ENCODE results near the gene AGRN.
A peak's percentile ranks its signal among the peaks of the same experiment; 100 is the strongest.

AGRN gene

DNA sequence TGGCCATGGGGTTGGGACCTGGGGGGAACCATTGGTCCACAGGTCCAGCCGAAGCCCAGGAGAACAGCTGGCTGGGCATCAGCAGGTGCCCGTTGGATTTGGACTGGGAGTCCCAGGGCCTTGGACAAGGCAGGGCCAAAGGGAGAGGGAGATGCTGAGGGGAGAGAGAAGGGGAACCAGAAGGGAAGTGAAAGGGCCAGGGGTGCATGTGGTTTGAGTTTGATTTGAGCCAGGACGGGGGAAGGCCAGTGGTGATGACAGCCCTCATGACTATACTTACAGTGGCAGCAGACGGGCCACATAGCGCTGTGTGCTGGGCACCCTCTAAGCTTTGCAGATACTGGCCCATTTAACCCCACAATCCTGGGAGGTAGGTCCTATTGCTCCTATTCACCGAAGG is 18.8 kb downstream of the AGRN start:
- no peak for DNase-seq (ENCODE audit: low spot score)

DNA sequence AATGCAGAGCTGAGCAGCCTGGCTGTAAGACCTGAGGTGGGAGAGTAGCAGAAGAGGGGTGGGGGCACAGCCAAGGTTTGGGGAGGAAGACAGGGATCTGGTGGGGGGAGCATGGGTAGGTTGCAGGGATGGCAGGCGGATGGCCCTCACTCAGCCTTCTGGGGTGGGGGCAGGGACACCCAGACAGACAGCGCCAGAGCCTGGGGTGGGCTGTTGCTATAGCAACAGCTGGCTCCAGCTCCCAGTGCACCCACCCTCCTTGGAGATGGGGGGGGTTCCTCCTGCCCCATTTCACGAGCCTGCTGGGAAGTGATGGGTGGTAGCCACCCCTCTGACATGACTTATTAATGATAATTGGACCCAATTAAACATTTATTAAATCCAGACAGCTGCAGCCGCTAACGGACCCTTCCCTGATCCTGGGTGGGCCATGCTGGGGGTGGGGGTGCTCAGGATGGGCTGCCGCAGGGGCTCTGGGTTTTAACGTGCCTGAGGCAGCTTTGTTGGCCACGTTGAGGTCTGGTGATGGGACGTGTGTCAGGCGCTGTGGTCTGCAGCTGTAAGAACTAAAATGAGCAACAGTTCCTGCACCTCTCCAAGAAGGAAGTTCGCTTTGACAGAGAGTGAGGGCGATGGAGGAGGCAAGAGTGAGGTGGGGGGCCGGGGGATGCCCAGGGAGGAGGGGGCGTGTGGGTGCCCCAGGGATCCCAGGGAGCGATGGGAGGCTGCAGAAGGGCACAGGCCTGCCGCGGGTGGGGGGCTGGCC is 19.4 kb downstream of the AGRN start:
- DNase-seq (ENCODE audit: low spot score), result no peak

DNA sequence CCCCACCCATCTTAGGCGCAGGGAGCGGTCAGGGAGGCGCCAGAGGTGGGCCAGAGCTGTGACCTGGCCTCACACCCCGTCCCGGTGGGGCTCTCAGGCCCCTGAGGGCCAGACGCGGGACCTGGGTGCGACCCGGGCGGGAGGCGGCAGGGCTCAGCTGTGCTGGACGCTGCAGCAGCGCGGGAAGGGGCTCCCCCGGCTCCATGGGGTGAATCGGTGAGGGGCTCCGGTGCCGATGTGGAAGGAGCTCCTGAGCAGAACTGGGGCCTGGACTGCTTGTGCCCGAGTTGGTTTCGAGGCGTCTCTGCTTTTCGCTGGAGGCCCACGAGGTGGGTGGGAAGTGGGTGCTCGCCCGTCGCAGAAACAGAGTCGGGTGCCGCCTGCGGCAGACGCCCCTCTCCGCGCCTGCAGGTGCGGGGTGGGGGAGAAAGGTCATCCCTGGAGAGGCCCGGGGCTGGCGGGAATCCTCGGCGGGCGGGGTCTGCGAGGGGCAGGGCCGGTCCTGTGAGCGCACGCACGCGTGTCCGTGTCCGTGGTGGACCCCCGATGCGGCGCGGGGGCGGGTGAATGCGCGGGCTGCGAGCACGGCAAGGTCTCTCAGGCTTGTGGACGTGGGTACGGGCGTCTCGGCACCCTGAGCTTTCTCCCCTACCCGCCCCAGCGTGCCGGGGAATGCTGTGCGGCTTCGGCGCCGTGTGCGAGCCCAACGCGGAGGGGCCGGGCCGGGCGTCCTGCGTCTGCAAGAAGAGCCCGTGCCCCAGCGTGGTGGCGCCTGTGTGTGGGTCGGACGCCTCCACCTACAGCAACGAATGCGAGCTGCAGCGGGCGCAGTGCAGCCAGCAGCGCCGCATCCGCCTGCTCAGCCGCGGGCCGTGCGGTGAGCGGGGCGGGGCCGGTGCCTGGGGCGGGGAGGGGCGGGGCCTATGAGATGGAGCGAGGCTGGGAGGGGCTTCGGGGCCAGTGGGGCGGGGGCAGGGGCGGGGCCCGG is 20.4 kb downstream of the AGRN start:
- peak; percentile 87 for DNase-seq (ENCODE audit: low spot score)

DNA sequence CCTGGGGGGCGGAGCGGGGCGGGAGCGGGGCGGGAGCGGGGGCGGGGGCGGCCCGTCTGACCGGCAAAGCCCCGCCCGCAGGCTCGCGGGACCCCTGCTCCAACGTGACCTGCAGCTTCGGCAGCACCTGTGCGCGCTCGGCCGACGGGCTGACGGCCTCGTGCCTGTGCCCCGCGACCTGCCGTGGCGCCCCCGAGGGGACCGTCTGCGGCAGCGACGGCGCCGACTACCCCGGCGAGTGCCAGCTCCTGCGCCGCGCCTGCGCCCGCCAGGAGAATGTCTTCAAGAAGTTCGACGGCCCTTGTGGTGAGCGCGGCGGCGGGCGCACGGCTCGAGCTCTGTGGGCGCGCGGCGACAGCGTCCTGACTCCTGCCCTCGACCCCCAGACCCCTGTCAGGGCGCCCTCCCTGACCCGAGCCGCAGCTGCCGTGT is 21.2 kb downstream of the AGRN start:
- DNase-seq (ENCODE audit: low spot score), result no peak

DNA sequence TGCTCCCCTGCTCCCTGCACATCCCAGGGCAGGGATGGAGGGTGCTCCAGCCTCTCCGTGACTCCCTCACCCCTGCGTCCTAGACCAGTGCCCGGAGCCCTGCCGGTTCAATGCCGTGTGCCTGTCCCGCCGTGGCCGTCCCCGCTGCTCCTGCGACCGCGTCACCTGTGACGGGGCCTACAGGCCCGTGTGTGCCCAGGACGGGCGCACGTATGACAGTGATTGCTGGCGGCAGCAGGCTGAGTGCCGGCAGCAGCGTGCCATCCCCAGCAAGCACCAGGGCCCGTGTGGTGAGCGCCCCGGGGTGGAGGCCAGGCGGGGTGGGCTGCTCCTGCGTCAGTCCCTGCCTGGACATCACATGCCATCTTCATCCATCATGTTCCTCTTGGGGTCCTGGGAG is 22.0 kb downstream of the AGRN start:
- no peak for DNase-seq (ENCODE audit: low spot score)

DNA sequence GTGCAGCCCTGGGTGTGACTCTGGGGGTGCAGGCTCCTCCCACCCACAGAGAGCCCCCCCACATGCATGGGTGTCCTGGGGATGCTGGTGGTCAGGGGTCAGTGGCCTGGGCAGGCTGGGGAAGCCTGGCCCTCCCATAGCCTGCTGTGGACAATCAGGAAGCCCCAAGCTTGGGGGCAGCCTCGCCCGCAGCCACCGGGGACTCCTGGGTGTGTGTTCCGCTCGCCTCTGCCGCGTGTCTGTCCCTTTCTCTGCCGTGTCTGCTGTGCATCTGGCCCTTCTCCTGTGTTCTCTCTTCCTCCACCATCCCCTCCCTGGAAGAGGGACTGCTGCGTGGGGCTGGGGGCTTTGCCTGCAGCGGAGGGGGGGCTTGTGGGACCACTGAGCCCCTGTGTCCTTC is 22.9 kb downstream of the AGRN start:
- DNase-seq (ENCODE audit: low spot score), result no peak

DNA sequence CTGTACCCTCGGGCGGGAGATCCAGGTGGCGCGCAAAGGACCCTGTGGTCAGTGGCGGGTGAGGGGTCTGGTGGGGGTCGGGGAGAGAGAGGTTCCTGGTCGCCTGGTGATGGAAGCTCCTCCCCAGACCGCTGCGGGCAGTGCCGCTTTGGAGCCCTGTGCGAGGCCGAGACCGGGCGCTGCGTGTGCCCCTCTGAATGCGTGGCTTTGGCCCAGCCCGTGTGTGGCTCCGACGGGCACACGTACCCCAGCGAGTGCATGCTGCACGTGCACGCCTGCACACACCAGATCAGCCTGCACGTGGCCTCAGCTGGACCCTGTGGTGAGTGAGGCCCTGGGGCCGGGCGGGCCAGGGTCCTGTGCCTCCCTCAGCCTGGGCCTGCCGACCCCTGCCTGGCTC is 23.5 kb downstream of the AGRN start:
- DNase-seq (ENCODE audit: low spot score), result no peak

DNA sequence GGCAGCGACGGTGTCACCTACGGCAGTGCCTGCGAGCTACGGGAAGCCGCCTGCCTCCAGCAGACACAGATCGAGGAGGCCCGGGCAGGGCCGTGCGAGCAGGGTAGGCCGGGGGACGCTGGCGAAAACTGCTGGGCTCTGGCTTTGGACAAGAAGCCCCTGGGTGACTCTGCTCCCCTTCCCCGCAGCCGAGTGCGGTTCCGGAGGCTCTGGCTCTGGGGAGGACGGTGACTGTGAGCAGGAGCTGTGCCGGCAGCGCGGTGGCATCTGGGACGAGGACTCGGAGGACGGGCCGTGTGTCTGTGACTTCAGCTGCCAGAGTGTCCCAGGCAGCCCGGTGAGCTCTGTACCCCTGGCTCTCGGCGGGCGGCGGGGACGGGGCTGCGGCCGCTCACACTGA is 24.0 kb downstream of the AGRN start:
- no peak for DNase-seq (ENCODE audit: low spot score)

DNA sequence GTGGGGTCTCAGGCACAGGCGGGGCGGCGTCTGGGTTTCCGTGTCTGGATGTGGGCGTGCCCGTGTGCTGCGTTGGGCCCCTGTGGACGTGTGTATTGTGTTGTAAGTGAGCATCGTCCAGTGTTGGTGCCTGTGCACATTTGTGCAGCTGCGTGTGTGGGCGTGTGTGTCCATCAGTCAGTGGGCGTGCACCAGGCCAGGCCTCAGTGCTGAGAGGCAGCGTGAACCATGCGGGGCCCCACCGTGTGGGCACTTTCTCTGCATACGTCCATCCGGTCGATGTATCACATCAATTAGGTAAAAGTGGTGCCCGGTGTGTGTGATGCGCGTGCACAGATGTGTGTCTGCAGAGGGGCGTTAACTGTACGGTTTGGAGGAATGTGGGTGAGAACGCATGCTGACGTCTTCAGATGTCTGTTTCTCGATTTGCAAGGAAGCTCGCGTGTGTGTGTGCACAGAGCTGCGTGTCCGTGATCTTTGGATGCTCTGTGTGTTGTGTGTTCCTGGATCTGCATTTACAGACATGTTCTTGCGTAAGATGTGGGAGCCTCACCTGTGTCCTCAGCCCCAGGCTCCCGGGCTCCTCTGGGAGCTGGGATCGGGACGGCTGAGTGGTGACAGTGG is 24.6 kb downstream of the AGRN start:
- DNase-seq (ENCODE audit: low spot score), result no peak

DNA sequence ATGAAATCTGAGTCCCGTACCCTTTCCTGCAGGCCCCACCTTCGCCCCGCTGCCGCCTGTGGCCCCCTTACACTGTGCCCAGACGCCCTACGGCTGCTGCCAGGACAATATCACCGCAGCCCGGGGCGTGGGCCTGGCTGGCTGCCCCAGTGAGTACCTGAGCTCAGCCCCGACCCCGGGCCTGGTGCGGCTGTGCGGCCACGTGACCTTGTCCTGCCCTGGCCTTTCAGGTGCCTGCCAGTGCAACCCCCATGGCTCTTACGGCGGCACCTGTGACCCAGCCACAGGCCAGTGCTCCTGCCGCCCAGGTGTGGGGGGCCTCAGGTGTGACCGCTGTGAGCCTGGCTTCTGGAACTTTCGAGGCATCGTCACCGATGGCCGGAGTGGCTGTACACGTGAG is 25.2 kb downstream of the AGRN start:
- no peak for DNase-seq (ENCODE audit: low spot score)

DNA sequence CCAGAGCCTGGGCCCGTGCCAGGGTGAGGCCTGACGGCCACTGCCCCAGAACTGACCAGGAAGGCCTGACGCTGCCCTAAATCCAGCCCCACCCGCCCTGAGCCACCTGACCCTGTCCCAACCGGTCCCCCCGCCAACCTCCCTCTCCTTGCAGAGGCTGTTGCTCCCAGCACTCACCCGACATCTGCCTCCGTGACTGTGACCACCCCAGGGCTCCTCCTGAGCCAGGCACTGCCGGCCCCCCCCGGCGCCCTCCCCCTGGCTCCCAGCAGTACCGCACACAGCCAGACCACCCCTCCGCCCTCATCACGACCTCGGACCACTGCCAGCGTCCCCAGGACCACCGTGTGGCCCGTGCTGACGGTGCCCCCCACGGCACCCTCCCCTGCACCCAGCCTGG is 26.3 kb downstream of the AGRN start:
- no peak for DNase-seq (ENCODE audit: low spot score)

DNA sequence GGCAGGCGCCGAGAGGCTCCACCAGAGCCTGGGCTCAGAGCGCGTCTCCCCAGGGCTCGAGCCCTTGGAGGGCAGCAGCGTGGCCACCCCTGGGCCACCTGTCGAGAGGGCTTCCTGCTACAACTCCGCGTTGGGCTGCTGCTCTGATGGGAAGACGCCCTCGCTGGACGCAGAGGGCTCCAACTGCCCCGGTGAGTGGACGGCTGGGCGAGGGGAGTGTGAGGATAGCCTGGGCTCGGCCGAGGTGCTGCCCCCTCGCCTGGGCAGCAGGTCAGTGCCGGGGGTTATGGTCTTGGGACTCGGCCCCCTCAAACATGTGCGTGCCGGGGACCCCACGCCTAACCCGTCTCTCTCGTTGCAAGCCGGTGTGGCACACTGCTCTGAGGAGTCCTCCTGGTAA is 26.8 kb downstream of the AGRN start:
- DNase-seq (ENCODE audit: low spot score), result no peak

DNA sequence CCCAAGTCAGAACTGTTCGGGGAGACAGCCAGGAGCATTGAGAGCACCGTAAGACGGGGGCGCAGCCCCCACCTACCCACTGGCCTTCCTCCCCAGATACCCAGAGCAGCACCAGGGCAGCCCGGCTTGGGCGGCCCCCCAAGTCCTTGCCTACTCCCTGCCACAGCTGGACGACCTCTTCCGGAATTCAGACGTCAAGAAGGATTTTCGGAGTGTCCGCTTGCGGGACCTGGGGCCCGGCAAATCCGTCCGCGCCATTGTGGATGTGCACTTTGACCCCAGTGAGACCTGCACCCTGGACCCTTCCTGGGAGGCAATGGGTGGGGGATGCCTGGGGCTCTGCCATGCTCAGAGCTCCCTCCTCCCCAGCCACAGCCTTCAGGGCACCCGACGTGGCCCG is 27.5 kb downstream of the AGRN start:
- no peak for DNase-seq (ENCODE audit: low spot score)

DNA sequence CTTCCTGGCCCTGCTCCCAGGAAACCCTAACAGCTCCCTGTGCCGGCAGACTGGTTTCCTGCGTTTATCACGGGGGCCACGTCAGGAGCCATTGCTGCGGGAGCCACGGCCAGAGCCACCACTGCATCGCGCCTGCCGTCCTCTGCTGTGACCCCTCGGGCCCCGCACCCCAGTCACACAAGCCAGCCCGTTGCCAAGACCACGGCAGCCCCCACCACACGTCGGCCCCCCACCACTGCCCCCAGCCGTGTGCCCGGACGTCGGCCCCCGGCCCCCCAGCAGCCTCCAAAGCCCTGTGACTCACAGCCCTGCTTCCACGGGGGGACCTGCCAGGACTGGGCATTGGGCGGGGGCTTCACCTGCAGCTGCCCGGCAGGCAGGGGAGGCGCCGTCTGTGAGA is 28.0 kb downstream of the AGRN start:
- DNase-seq (ENCODE audit: low spot score), result no peak

DNA sequence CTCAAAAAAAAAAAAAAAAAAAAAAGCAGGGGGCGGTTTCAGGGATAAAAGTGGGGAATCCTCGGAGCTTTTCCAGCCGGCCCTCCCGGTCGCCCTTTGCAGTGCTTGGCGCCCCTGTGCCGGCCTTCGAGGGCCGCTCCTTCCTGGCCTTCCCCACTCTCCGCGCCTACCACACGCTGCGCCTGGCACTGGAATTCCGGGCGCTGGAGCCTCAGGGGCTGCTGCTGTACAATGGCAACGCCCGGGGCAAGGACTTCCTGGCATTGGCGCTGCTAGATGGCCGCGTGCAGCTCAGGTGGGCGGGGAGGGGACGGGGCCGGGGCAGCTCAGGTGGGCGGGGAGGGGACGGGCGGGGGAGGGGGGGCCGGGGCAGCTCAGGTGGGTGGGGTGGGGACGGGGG is 28.8 kb downstream of the AGRN start:
- DNase-seq (ENCODE audit: low spot score), result no peak

DNA sequence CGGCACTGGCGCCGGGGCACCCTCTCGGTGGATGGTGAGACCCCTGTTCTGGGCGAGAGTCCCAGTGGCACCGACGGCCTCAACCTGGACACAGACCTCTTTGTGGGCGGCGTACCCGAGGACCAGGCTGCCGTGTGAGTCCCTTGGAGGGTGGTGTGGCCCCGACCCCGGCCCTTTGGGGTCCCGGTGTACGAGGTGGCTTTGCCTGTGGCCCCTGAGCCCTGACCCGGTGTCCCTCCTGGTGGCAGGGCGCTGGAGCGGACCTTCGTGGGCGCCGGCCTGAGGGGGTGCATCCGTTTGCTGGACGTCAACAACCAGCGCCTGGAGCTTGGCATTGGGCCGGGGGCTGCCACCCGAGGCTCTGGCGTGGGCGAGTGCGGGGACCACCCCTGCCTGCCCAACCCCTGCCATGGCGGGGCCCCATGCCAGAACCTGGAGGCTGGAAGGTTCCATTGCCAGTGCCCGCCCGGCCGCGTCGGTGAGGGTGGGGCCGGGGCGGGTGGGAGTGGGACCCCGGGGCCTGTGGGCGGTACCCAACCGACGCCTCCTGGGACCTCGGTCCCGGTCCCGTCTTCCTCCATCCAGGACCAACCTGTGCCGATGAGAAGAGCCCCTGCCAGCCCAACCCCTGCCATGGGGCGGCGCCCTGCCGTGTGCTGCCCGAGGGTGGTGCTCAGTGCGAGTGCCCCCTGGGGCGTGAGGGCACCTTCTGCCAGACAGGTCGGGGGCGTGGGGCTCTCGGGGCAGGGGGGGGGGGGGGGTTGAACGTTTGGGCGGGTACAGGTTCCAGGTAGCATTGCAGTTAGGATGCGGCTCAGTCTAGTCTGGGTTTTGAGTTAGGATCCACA is 29.6 kb downstream of the AGRN start:
- DNase-seq (ENCODE audit: low spot score), result no peak

DNA sequence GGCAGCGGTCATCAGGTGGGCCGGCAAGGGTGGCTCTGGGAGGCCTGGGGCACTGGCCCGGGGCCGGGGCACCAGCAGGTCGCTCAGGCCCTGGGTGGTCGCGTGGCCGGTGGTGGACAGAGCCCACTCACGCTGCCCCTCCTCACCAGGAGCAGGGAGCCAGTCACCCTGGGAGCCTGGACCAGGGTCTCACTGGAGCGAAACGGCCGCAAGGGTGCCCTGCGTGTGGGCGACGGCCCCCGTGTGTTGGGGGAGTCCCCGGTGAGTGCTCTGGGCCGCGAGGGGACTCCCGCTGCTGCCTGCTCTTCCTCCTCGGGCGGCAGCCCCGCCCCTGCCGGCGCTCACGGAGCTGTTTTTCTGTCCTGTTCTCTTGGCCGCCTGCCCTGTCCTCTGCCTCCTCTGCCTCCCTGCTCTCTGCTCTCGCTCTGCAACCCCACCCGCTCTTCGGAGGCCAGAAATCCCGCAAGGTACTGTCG is 30.7 kb downstream of the AGRN start:
- DNase-seq (ENCODE audit: low spot score), result no peak

DNA sequence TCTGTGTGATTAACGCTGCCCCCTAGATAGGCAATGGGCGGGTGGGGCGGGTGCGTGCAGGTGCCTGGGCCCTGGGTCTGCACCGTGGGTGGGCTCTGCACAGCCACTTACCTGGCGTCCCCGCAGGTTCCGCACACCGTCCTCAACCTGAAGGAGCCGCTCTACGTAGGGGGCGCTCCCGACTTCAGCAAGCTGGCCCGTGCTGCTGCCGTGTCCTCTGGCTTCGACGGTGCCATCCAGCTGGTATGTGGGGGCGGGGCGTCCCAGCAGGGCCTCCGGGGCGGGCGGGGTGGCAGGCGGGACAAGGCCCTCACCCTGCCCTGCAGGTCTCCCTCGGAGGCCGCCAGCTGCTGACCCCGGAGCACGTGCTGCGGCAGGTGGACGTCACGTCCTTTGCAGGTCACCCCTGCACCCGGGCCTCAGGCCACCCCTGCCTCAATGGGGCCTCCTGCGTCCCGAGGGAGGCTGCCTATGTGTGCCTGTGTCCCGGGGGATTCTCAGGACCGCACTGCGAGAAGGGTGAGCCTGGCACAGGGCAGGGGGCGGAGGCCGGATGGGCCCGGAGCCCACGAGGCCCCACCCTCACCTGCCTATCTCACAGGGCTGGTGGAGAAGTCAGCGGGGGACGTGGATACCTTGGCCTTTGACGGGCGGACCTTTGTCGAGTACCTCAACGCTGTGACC is 31.3 kb downstream of the AGRN start:
- no peak for DNase-seq (ENCODE audit: low spot score)

DNA sequence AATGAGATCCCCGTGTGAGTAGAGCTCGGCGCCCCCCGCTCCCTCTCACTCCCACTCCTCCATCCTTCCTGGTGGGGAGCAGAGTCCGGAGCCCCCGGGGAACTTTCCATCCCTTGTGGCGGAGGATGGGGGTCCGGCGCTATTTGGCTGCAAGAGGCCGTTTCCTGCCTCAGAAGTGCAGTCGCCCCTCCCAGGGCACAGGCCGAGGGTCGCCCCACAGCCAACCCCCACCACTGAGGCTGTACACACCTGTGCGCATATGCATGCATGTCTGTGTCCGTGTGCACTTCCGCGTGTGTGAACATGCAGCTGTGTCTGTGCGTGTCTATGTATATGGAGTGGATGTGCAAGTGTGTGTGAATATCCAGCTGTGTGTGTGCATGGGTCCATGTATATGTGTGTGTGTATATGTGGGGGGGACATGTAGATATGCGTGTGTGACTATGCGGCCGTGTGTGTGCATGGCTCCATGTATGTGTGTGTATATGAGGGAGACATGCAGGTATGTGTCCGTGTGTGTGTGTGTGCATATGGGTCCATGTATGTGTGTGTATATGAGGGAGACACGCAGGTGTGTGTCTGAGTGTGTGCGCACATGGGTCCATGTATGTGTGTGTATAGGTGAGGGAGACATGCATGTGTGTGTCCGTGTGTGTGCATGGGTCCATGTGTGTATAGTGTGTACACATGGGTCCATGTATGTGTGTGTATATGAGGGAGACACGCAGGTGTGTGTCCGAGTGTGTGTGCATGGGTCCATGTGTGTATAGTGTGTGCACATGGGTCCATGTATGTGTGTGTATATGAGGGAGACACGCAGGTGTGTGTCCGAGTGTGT is 32.3 kb downstream of the AGRN start:
- DNase-seq (ENCODE audit: low spot score), result no peak

DNA sequence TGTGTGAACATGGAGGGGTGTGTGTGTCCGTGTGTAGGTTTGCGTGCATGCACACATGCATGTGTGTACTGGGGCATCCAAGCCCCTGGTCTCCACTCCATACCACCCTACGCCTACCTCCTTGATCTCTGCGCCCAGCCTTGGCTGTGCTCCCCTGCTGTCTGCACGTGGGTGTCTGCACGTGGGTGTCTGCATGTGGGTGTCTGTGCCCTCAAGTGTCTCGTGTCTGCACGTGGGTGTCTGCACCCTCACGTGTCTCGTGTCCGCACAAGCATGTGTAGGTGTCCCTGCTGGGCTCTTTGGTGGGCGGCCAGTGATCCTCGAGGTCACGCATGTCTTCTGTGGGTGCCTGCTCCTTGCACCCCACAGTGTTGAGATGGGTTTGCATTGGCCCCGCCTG is 33.1 kb downstream of the AGRN start:
- no peak for DNase-seq (ENCODE audit: low spot score)

Data from hepatic stellate cell (primary cell).